HepG2 (cell line): ENCODE measurements around the gene KCTD19. TPM values are rescaled to one million over a fixed set of nuclear protein-coding genes. Genes with fewer than 3 reads are reported as not detected.

Source experiments
- ARID2 ChIP-seq: sonication (generic); formaldehyde crosslinking; IDR thresholded peaks from 2 replicates; pipeline ENCODE4 v1.8.1; 2022; ENCODE audit warnings: mild to moderate bottlenecking, missing genetic modification reagents, borderline replicate concordance
- BRF2 ChIP-seq: sonication (generic); formaldehyde crosslinking; IDR thresholded peaks from 2 replicates; pipeline ENCODE4 v1.8.1; 2022; ENCODE audit warnings: mild to moderate bottlenecking, missing genetic modification reagents
- CTCF ChIP-seq: sonication (generic); formaldehyde crosslinking; IDR thresholded peaks from 2 replicates; pipeline ENCODE4 v1.5.0; 2020; ENCODE audit warnings: mild to moderate bottlenecking, missing genetic modification reagents, moderate library complexity
- ELK4 ChIP-seq: sonication (generic); formaldehyde crosslinking; IDR thresholded peaks from 2 replicates; pipeline ENCODE4 v1.9.0; 2021; ENCODE audit warnings: missing genetic modification reagents, borderline replicate concordance
- MAFK ChIP-seq, 2 experiments: IDR thresholded peaks in 1 of 2; conservative IDR thresholded peaks in 1 of 2; 2 replicates each; pipeline ENCODE4 v1.6.1; 2011; ENCODE audit warnings: improper control_type of control experiment in 2 of 2, low read length in 2 of 2
- NR1H2 ChIP-seq: sonication (generic); formaldehyde crosslinking; IDR thresholded peaks from 2 replicates; pipeline ENCODE4 v1.8.1; 2022; ENCODE audit warnings: low read depth, missing genetic modification reagents, borderline replicate concordance
- TBL1XR1 ChIP-seq: fragments of 150-350 bp; IDR thresholded peaks from 2 replicates; pipeline ENCODE4 v1.6.1; 2014; ENCODE audit warnings: borderline replicate concordance, low read length; ENCODE audit not compliant: partially characterized antibody
- TIGD3 ChIP-seq: sonication (generic); formaldehyde crosslinking; IDR thresholded peaks from 2 replicates; pipeline ENCODE4 v1.5.1; 2020; ENCODE audit warnings: mild to moderate bottlenecking, missing genetic modification reagents, borderline replicate concordance
- ZBTB49 ChIP-seq: sonication (generic); formaldehyde crosslinking; IDR thresholded peaks from 2 replicates; pipeline ENCODE4 v1.4.0; 2020; ENCODE audit warnings: missing genetic modification reagents, borderline replicate concordance
- ZNF124 ChIP-seq: sonication (generic); formaldehyde crosslinking; IDR thresholded peaks from 2 replicates; pipeline ENCODE4 v1.4.0; 2020; ENCODE audit warnings: missing genetic modification reagents
- ZNF24 ChIP-seq: fragments of 450-650 bp; IDR thresholded peaks from 2 replicates; pipeline ENCODE4 v1.6.1; 2017; ENCODE audit warnings: antibody characterized with exemption, mild to moderate bottlenecking
- ZNF292 ChIP-seq: sonication (generic); formaldehyde crosslinking; IDR thresholded peaks from 2 replicates; pipeline ENCODE4 v1.8.1; 2022; ENCODE audit warnings: mild to moderate bottlenecking, low read depth, missing genetic modification reagents, borderline replicate concordance
- ZNF446 ChIP-seq: sonication (generic); formaldehyde crosslinking; IDR thresholded peaks from 2 replicates; pipeline ENCODE4 v1.5.0; 2020; ENCODE audit warnings: mild to moderate bottlenecking, missing genetic modification reagents
- ZNF614 ChIP-seq: IDR thresholded peaks from 2 replicates; pipeline ENCODE4 v1.6.1; 2018; ENCODE audit warnings: missing biosample characterization, missing genetic modification reagents, inconsistent platforms, borderline replicate concordance
- ZNF720 ChIP-seq: sonication (generic); formaldehyde crosslinking; IDR thresholded peaks from 2 replicates; pipeline ENCODE4 v1.4.0; 2020; ENCODE audit warnings: missing genetic modification reagents
- ZNF780A ChIP-seq: sonication (generic); formaldehyde crosslinking; IDR thresholded peaks from 2 replicates; pipeline ENCODE4 v1.8.0; 2022; ENCODE audit warnings: mild to moderate bottlenecking, missing genetic modification reagents, moderate library complexity
- ZNF781 ChIP-seq: sonication (generic); formaldehyde crosslinking; IDR thresholded peaks from 2 replicates; pipeline ENCODE4 v1.5.1; 2020; ENCODE audit warnings: borderline replicate concordance, mild to moderate bottlenecking, missing genetic modification reagents; ENCODE audit errors: not compliant biosample characterization
- polyA plus RNA-seq, 8 experiments: library from polyadenylated mRNA; depleted of rRNA in 3 of 8; stranded (reverse) in 7 of 8; unstranded in 1 of 8; fragments of >200 nt; fragmentation: Illumina TruSeq in 4 of 8; extraction: Trizol in 4 of 8; gene quantifications; 2 replicates each; pipeline versions ENCODE4 v1.2.1 to v1.2.3, GENCODE V29; 2011 to 2016; ENCODE audit warnings: low read depth in 4 of 8, missing spikeins in 1 of 8, mixed read lengths in 1 of 8; ENCODE audit not compliant: insufficient read depth in 1 of 8
- total RNA-seq, 5 experiments: library from RNA; depleted of rRNA; stranded (reverse); fragments of >200 nt; fragmentation: Illumina TruSeq; extraction: Trizol; gene quantifications; 2 replicates each; pipeline ENCODE4 v1.2.3, GENCODE V29; 2016; ENCODE audit warnings: low read depth in 1 of 5
- TF ChIP-seq, protein P1 (sequence below): sonication (generic); formaldehyde crosslinking; IDR thresholded peaks from 2 replicates; pipeline ENCODE4 v1.5.0; 2020; ENCODE audit warnings: missing genetic modification reagents, mild to moderate bottlenecking, borderline replicate concordance

KCTD19 gene
- total and polyA plus RNA-seq, 2 of the 13 experiments (the other 11 are each of a cell fraction or from before 2014, with no cell fraction given) = not detected

- peak; percentile 47 for TF ChIP-seq CTCF (CRISPR knock-in tag)
- no peak for TF ChIP-seq ZNF124 (CRISPR knock-in tag)
- TF ChIP-seq ZNF781 (CRISPR knock-in tag) = no peak
- no peak for TF ChIP-seq ZNF780A (CRISPR knock-in tag)
- no peak for TF ChIP-seq ZNF720
- no peak for TF ChIP-seq ZNF292
- TF ChIP-seq NR1H2 (CRISPR knock-in tag) = no peak
- TF ChIP-seq ARID2 = 0 out of 2 replicates have a peak, but pooled peaks have one; percentile 37
- TF ChIP-seq BRF2 = no peak
- no peak for TF ChIP-seq TBL1XR1
- TF ChIP-seq ZBTB49 (CRISPR knock-in tag) = no peak
- TF ChIP-seq, protein P1, sequence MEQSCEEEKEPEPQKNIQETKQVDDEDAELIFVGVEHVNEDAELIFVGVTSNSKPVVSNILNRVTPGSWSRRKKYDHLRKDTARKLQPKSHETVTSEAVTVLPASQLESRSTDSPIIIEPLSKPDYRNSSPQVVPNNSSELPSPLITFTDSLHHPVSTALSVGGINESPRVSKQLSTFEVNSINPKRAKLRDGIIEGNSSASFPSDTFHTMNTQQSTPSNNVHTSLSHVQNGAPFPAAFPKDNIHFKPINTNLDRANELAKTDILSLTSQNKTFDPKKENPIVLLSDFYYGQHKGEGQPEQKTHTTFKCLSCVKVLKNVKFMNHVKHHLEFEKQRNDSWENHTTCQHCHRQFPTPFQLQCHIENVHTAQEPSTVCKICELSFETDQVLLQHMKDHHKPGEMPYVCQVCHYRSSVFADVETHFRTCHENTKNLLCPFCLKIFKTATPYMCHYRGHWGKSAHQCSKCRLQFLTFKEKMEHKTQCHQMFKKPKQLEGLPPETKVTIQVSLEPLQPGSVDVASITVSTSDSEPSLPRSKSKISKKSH (CRISPR knock-in tag) = no peak; the same call in 1 of the 2 replicates
- TF ChIP-seq MAFK (conservative IDR thresholded peaks at IDR 0.05 in 1 of 2, IDR thresholded peaks at IDR 0.05 in 1 of 2; ENCODE audit: low read length in 2 of 2) = no peak
- TF ChIP-seq ELK4 = no peak
- no peak for TF ChIP-seq TIGD3
- TF ChIP-seq ZNF614 (CRISPR knock-in tag) = no peak
- TF ChIP-seq ZNF446 (CRISPR knock-in tag) = no peak
- no peak for TF ChIP-seq ZNF24
Measured at GRCh38 chr16:67248401-67249177, 78.0 kb downstream of the KCTD19 start, which contains the start of gene SLC9A5 (continued).
